Measurements from ENCODE around the gene ITIH5.

- TF ChIP-seq POLR2A (IDR thresholded peaks at IDR 0.05) (no peak), CTCF (IDR thresholded peaks at IDR 0.05) (no peak), EP300 (IDR thresholded peaks at IDR 0.05) (no peak)
Observed at GRCh38 chr10:7545261-7545660, 121.5 kb downstream of the ITIH5 start.
